GM12801 (cell line): Measurements from ENCODE around the gene HYCC2.

Experiments used
- TF ChIP-seq, protein P1 (sequence below): IDR thresholded peaks from one replicate; pipeline ENCODE4 v1.5.1; 2011; ENCODE audit warnings: control low read depth; ENCODE audit not compliant: insufficient read length; ENCODE audit errors: extremely low read depth

Gene HYCC2

DNA sequence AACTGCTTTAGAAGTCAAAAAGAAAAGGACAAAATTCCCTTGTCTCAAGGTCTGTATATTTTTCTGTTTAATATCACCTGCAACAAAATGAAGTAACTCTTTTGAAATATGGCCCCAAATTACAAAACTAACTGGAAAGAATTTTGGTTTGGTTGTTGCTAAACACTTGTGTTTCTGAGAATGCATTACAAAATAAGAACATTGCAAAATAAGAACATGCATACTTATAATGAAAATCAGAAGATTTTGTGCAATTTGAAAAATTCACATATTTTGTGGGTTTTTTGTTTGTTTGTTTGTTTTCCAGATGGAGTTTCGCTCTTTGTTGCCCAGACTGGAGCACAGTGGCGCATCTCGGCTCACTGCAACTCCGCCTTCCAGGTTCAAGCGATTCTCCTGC is 22.1 kb upstream of the HYCC2 start:
- TF ChIP-seq, protein P1, sequence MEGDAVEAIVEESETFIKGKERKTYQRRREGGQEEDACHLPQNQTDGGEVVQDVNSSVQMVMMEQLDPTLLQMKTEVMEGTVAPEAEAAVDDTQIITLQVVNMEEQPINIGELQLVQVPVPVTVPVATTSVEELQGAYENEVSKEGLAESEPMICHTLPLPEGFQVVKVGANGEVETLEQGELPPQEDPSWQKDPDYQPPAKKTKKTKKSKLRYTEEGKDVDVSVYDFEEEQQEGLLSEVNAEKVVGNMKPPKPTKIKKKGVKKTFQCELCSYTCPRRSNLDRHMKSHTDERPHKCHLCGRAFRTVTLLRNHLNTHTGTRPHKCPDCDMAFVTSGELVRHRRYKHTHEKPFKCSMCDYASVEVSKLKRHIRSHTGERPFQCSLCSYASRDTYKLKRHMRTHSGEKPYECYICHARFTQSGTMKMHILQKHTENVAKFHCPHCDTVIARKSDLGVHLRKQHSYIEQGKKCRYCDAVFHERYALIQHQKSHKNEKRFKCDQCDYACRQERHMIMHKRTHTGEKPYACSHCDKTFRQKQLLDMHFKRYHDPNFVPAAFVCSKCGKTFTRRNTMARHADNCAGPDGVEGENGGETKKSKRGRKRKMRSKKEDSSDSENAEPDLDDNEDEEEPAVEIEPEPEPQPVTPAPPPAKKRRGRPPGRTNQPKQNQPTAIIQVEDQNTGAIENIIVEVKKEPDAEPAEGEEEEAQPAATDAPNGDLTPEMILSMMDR = no peak

DNA sequence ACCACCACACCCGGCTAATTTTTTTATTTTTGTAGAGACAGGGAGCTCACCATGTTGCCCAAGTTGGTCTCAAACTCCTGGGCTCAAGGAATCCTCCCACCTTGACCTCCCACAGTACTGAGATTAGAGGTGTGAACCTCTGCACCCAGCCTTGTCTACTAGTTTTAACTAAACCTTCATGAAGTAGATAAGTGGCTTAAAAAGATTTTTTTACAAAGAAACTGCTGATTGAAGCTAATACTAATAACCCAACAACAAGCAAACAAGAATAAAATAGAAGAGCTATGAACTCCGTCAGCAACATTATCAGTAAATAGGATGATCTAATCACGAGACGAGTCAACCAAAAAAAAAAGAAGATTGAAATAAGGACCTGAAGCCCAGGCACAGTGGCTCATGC is 19.1 kb upstream of the HYCC2 start:
- TF ChIP-seq, protein P1 = no peak

DNA sequence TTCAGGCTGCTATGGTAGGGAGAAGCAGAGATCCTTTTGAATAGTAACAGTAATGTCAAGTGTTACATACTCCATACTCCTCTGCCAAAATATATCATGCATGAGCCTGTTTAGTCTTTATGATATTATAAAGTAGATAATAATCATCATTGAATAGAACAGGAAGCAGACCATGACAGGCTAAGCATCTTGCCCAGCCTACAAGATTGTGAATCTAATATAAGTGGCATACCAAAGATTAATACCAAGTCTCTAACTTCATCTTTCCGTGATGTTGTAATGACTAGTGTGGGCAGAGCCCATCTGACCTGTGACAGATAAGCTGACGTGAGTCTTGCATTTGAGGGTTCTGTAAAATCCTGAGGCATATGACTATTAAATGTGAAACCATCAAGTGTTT is 13.4 kb upstream of the HYCC2 start:
- TF ChIP-seq, protein P1 = no peak

DNA sequence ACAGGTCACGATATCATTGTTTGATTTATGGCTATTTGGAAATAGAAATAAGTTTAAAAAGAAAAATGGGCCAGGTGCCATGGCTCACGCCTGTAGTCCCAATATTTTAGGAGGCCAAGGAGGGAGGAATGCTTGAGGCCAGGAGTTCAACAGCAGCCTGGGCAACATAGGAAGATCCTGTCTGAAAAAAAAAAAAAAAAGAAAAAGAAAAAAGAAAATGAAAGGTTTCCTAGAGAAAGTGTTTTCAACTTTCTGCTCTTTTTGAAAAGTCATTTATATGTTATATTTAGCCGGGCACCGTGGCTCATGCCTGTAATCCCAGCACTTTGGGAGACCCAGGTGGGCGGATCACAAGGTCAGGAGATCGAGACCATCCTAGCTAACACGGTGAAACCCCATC is 3.5 kb upstream of the HYCC2 start:
- TF ChIP-seq, protein P1 = no peak

DNA sequence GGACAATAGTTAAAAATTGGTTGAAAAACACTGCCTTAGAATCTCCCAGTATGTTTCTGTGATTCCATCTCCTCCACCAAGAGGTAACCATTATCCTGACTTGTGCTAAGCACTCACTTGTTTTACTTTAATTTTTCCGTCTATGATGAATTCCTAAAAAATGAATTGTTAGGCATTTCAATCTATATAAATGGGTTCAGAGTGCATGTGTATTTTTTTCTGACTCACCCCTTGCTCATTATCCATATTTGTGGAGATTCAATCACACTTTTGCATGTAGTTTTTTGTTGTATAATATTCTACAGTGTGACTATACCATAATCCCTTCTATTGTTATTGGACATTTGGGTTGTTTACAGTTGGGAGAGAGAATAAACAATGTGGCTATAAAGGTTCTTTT is 1.6 kb upstream of the HYCC2 start:
- TF ChIP-seq, protein P1 = no peak

DNA sequence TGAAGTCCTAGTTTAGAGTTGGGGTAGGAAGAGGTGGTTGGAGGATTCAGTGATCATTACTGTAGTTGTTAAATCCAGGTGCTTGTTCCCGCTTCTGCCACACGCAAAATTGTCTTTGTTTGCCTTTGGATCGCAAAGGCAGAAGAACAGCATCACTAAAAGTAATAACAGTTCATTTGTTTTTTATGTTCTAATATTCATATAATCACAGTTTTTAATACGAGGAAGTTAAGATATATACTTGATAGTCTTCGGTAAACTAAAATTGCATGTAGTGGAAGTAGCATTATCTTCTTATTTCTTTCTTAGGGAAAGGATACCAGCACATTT is 695 bp upstream of the HYCC2 start:
- TF ChIP-seq, protein P1 = no peak

DNA sequence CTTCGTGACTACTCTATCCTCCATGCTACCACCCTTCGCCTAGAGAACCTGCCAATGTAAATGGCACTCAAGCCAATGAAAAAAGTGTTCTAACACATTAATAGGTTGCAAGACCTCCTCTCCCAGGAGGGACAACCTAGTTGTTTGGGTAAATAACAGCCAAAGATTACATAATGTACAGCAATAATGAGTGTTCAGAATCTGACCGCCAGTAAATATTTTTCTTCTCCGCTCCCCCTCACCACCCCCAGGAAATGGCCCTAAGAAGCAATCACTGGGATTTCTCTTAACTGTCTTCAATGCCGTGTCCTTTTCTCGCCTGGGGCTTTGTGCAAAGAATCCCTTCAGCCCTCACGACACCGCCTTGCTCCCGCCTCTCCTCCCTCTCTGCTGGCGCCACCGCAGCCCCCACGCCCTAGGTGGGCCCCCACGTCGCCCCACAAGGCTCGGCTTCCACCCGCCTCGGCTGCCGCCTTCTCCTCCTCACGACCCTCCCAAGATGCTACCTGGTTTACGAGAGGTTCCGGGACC is 458 bp downstream of the HYCC2 start:
- TF ChIP-seq, protein P1 = no peak
